Omental fat pad (tissue), 4 donors: ENCODE measurements around the gene HOXD8. TPM values are rescaled to one million over a fixed set of nuclear protein-coding genes. Genes with fewer than 3 reads are reported as not detected.

Experiments
- ATAC-seq: fragments of 150-250 bp; one replicate; pipeline ENCODE4 v1.9.1; 2016; ENCODE audit warnings: mild to moderate bottlenecking, moderate library complexity; ENCODE audit not compliant: low FRiP score
- DNase-seq: peaks from one replicate; pipeline ENCODE4 v3.0.0-alpha.2; 2019; ENCODE audit warnings: low spot score
- CTCF ChIP-seq, 3 donors: fragments of 450-650 bp; IDR thresholded peaks; one replicate each; pipeline ENCODE4 v1.5.1; 2016 to 2017; ENCODE audit warnings: antibody characterized with exemption in 3 of 3, mild to moderate bottlenecking in 3 of 3, moderate library complexity in 2 of 3
- total RNA-seq, 4 donors: library from RNA; depleted of rRNA; stranded (reverse); fragments of >200 nt; gene quantifications; one replicate each; pipeline ENCODE4 v1.1.0, GENCODE V29; 2016

HOXD8 gene
- total RNA-seq, 4 donors from 2014 or later: 3.7 to 24.6 (median 7.6) TPM

GRCh38 chr2:176096243-176096985 lies 33.1 kb upstream of the HOXD8 start:
- DNase-seq (no peak), ATAC-seq (no peak)

GRCh38 chr2:176096986-176097819 lies 32.3 kb upstream of the HOXD8 start:
- no peak for DNase-seq
- no peak for TF ChIP-seq CTCF (IDR thresholded peaks at IDR 0.05)
- ATAC-seq: peak; percentile 82

More at GRCh38 chr2:176096243-176096985, 33.1 kb upstream of the HOXD8 start:
- TF ChIP-seq CTCF (IDR thresholded peaks at IDR 0.05): no peak

- TF ChIP-seq CTCF (IDR thresholded peaks at IDR 0.05): no peak
- DNase-seq: no peak
- no peak for ATAC-seq
Observed at GRCh38 chr2:176097820-176098365, 31.6 kb upstream of the HOXD8 start.

- ATAC-seq (no peak), DNase-seq (no peak)
- no peak for TF ChIP-seq CTCF (IDR thresholded peaks at IDR 0.05)
Observed at GRCh38 chr2:176098366-176099158, 30.9 kb upstream of the HOXD8 start.

GRCh38 chr2:176099159-176099727 lies 30.3 kb upstream of the HOXD8 start:
- DNase-seq (no peak), ATAC-seq (no peak)
- no peak for TF ChIP-seq CTCF (IDR thresholded peaks at IDR 0.05)
